Body of pancreas (tissue), 4 donors: Measurements from ENCODE around the gene BEGAIN.

Source experiments
- CTCF ChIP-seq, 7 experiments: fragments of 450-650 bp in 4 of 7; fragments of 200-600 bp in 3 of 7; sonication (generic) in 3 of 7; IDR thresholded peaks; one replicate each; pipeline ENCODE4 v1.5.1; 2016 to 2019; ENCODE audit warnings: antibody characterized with exemption in 7 of 7
- POLR2A ChIP-seq, 3 donors: fragments of 450-650 bp; IDR thresholded peaks; one replicate each; pipeline ENCODE4 v1.6.1; 2016; ENCODE audit warnings: antibody characterized with exemption in 3 of 3, mild to moderate bottlenecking in 2 of 3

GRCh38 chr14:100587763-100588411, 670 bp upstream of the BEGAIN start:
- TF ChIP-seq CTCF (IDR thresholded peaks at IDR 0.05) (no peak), POLR2A (IDR thresholded peaks at IDR 0.05) (no peak)
